Measurements from ENCODE around the gene TAF13. TPM values are rescaled to one million over a fixed set of nuclear protein-coding genes. Genes with fewer than 3 reads are reported as not detected.

Gene TAF13
- total RNA-seq, 1 donor from 2014 or later, result 143 TPM

DNA sequence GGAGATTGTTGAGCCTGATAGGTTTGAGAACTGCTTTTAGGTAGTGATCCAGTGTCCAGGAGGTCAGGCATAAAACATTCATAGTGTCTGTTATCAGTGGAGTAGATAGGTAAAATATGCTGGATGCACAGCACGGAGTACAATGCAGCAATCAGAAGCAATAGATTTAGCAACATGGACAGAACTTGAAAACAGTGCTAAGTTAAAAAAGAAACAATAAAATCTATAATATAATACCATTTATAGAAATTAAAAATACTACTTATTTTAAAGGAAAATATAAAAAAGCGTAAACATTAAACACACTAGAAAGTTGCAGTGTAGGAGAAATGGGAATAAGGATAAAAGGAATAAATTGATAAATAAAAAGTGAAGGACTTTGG is 3.4 kb upstream of the TAF13 start:
- Mint-ChIP-seq H3K36me3 (ENCODE audit: low read depth, unreplicated experiment) (peaks cover 1% of the 10 kb centered on the region), H3K4me3 (ENCODE audit: unreplicated experiment) (no peak overlapping the region), H3K4me1 (ENCODE audit: low read depth, unreplicated experiment) (peaks cover 5% of the 10 kb centered on the region), H3K27ac (ENCODE audit: unreplicated experiment) (no peak overlapping the region), H3K9me3 (ENCODE audit: unreplicated experiment) (no peaks in the 10 kb centered on the region), H3K27me3 (ENCODE audit: low read depth, unreplicated experiment) (no peaks in the 10 kb centered on the region)
- Histone ChIP-seq H3K27ac (ENCODE audit: low read depth, low read length) (no peak overlapping the region), H2AFZ (ENCODE audit: low read depth, low read length) (no peak overlapping the region), H3K9ac (ENCODE audit: low read length) (no peak overlapping the region), H3K9me3 (ENCODE audit: insufficient read depth, low read depth, low read length) (no peaks in the 10 kb centered on the region), H3K27me3 (ENCODE audit: insufficient read depth, low read length) (no peaks in the 10 kb centered on the region), H3K36me3 (ENCODE audit: insufficient read depth, low read length) (no peaks in the 10 kb centered on the region), H3K4me1 (ENCODE audit: insufficient read depth, low read length) (peaks cover 3% of the 10 kb centered on the region), H3K79me2 (ENCODE audit: insufficient read depth, low read length) (peaks cover 16% of the 10 kb centered on the region), H3K4me3 (ENCODE audit: insufficient read depth, low read depth, low read length) (no peak overlapping the region), H3K4me2 (ENCODE audit: low read length) (no peak overlapping the region), H4K20me1 (ENCODE audit: insufficient read depth, low read length) (no peaks in the 10 kb centered on the region)
- TF ChIP-seq EZH2 (IDR thresholded peaks at IDR 0.05; ENCODE audit: insufficient read depth, low read length), result no peak
- TF ChIP-seq, protein P1, sequence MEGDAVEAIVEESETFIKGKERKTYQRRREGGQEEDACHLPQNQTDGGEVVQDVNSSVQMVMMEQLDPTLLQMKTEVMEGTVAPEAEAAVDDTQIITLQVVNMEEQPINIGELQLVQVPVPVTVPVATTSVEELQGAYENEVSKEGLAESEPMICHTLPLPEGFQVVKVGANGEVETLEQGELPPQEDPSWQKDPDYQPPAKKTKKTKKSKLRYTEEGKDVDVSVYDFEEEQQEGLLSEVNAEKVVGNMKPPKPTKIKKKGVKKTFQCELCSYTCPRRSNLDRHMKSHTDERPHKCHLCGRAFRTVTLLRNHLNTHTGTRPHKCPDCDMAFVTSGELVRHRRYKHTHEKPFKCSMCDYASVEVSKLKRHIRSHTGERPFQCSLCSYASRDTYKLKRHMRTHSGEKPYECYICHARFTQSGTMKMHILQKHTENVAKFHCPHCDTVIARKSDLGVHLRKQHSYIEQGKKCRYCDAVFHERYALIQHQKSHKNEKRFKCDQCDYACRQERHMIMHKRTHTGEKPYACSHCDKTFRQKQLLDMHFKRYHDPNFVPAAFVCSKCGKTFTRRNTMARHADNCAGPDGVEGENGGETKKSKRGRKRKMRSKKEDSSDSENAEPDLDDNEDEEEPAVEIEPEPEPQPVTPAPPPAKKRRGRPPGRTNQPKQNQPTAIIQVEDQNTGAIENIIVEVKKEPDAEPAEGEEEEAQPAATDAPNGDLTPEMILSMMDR (IDR thresholded peaks at IDR 0.05; ENCODE audit: insufficient read depth, low read depth, low read length), result no peak
- no peak for FAIRE-seq
- DNase-seq (ENCODE audit: low read depth), result no peak

DNA sequence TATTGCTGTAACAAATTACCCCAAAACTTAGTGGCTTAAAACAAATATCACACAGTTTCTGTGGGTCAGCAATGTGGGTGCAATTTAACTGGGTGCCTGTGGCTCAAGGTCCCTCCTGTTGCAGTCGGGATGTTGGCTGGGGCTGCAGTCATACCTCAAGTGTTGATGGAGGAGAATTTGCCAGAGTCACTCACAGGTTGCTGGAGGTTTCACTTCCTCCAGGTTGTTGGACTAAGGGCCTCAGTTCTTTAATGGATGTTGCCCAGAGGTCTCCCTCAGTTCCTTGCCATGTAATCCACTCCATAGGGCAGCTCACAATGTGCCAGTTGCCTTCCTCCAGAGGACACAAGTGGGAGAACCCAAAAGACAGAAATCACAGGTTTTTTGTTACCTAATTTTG is 2.5 kb upstream of the TAF13 start:
- Histone ChIP-seq H3K36me3 (ENCODE audit: insufficient read depth, low read length) (no peaks in the 10 kb centered on the region), H2AFZ (ENCODE audit: low read depth, low read length) (no peak overlapping the region), H3K27ac (ENCODE audit: low read depth, low read length) (no peak overlapping the region), H3K4me3 (ENCODE audit: insufficient read depth, low read depth, low read length) (no peak overlapping the region), H4K20me1 (ENCODE audit: insufficient read depth, low read length) (peaks cover under 1% of the 10 kb centered on the region), H3K4me2 (ENCODE audit: low read length) (no peak overlapping the region), H3K9ac (ENCODE audit: low read length) (no peak overlapping the region), H3K9me3 (ENCODE audit: insufficient read depth, low read depth, low read length) (no peaks in the 10 kb centered on the region), H3K79me2 (ENCODE audit: insufficient read depth, low read length) (peaks cover 23% of the 10 kb centered on the region), H3K27me3 (ENCODE audit: insufficient read depth, low read length) (no peaks in the 10 kb centered on the region), H3K4me1 (ENCODE audit: insufficient read depth, low read length) (peaks cover 3% of the 10 kb centered on the region)
- H3K36me3 Mint-ChIP-seq (ENCODE audit: low read depth, unreplicated experiment), result peaks cover 3% of the 10 kb centered on the region
- FAIRE-seq (no peak), DNase-seq (ENCODE audit: low read depth) (no peak)
- TF ChIP-seq EZH2 (IDR thresholded peaks at IDR 0.05; ENCODE audit: insufficient read depth, low read length), result no peak
- TF ChIP-seq, protein P1 (IDR thresholded peaks at IDR 0.05; ENCODE audit: insufficient read depth, low read depth, low read length), result no peak
- no peaks in the 10 kb centered on the region for H3K9me3 Mint-ChIP-seq (ENCODE audit: unreplicated experiment)
- no peaks in the 10 kb centered on the region for H3K27me3 Mint-ChIP-seq (ENCODE audit: low read depth, unreplicated experiment)
- H3K4me1 Mint-ChIP-seq (ENCODE audit: low read depth, unreplicated experiment), result peaks cover 2% of the 10 kb centered on the region
- H3K4me3 Mint-ChIP-seq (ENCODE audit: unreplicated experiment), result no peak overlapping the region
- H3K27ac Mint-ChIP-seq (ENCODE audit: unreplicated experiment), result no peak overlapping the region

DNA sequence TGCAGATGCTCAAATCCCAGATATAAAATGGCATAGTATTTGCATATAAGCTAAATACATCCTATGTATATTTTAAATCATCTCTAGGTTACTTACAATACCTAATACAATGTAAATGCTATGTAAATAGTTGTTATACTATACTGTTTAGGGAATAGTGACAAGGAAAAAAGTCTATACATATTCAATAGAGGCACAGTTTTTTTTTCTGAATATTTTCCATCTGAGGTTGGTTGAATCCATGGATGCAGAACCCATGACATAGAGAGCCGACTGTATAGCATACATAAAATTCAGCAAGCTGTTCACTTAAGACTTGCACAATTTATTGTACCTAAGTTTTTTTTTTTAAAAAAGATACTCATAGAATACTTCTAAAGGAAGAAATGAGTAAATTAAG is 6.5 kb downstream of the TAF13 start:
- H3K27me3 Mint-ChIP-seq (ENCODE audit: low read depth, unreplicated experiment), result no peaks in the 10 kb centered on the region
- H3K9me3 Mint-ChIP-seq (ENCODE audit: unreplicated experiment), result no peaks in the 10 kb centered on the region
- Histone ChIP-seq H3K4me3 (ENCODE audit: insufficient read depth, low read depth, low read length) (no peak overlapping the region), H3K27ac (ENCODE audit: low read depth, low read length) (no peak overlapping the region), H3K9me3 (ENCODE audit: insufficient read depth, low read depth, low read length) (no peaks in the 10 kb centered on the region), H3K79me2 (ENCODE audit: insufficient read depth, low read length) (peaks cover 80% of the 10 kb centered on the region), H3K4me1 (ENCODE audit: insufficient read depth, low read length) (no peaks in the 10 kb centered on the region), H4K20me1 (ENCODE audit: insufficient read depth, low read length) (peaks cover 62% of the 10 kb centered on the region), H2AFZ (ENCODE audit: low read depth, low read length) (no peak overlapping the region), H3K27me3 (ENCODE audit: insufficient read depth, low read length) (no peaks in the 10 kb centered on the region), H3K9ac (ENCODE audit: low read length) (no peak overlapping the region), H3K4me2 (ENCODE audit: low read length) (no peak overlapping the region), H3K36me3 (ENCODE audit: insufficient read depth, low read length) (peaks cover 23% of the 10 kb centered on the region)
- TF ChIP-seq, protein P1 (IDR thresholded peaks at IDR 0.05; ENCODE audit: insufficient read depth, low read depth, low read length), result no peak
- TF ChIP-seq EZH2 (IDR thresholded peaks at IDR 0.05; ENCODE audit: insufficient read depth, low read length), result no peak
- H3K27ac Mint-ChIP-seq (ENCODE audit: unreplicated experiment), result no peak overlapping the region
- no peak overlapping the region for H3K4me3 Mint-ChIP-seq (ENCODE audit: unreplicated experiment)
- DNase-seq (ENCODE audit: low read depth) (no peak), FAIRE-seq (no peak)
- peaks cover 7% of the 10 kb centered on the region for H3K36me3 Mint-ChIP-seq (ENCODE audit: low read depth, unreplicated experiment)
- peaks cover 13% of the 10 kb centered on the region for H3K4me1 Mint-ChIP-seq (ENCODE audit: low read depth, unreplicated experiment)
